K562 (cell line): ENCODE results near the gene GRIP1. TPM values are rescaled to one million over a fixed set of nuclear protein-coding genes. Genes with fewer than 3 reads are reported as not detected.

ENCODE experiments used
- ATAC-seq: fragments of 200-7000 bp; cut with Tn5 transposase; 3 replicates; pipeline ENCODE4 v1.9.1; 2020; ENCODE audit warnings: moderate library complexity
- BruUV-seq: library from RNA; stranded (reverse); fragments of 400-500 nt; replicated peaks from 2 replicates; lab custom pipeline; 2021; lab: Mats Ljungman, UMichigan
- CTCF ChIA-PET: fragments of 300-600 bp; formaldehyde crosslinking; extraction: SDS; loops from one replicate; lab custom pipeline; 2021; ENCODE audit warnings: low intra/inter-chr PET ratio; lab: Yijun Ruan, JAX
- POLR2A ChIA-PET: fragments of 300-600, 350-650 bp; sonication (Branson Sonifier 250); formaldehyde crosslinking; extraction: SDS; loops from one replicate; lab custom pipeline; 2021; ENCODE audit warnings: antibody characterized with exemption, inconsistent platforms; lab: Yijun Ruan, JAX
- DNase-seq, 4 experiments: peaks; one replicate each; pipeline versions ENCODE4 v3.0.0 to v3.0.0-alpha.2; 2011 to 2018; ENCODE audit warnings: low spot score in 3 of 4, mixed read lengths in 3 of 4; ENCODE audit errors: extremely low read depth in 1 of 4
- FAIRE-seq: peaks from 2 replicates; lab custom pipeline; 2011; peaks lifted over from hg19 to GRCh38; lab: Jason Lieb, UNC
- H2AFZ ChIP-seq: 2 replicates; pipeline ENCODE4 v1.6.0; 2011; ENCODE audit warnings: low read depth, low read length, control low read depth, inconsistent platforms
- H3K27ac ChIP-seq: fragments of 200-600 bp; 3 replicates; pipeline ENCODE4 v1.8.0; 2011; ENCODE audit warnings: low read depth, mild to moderate bottlenecking, control low read depth, inconsistent platforms, low read length, moderate library complexity, mixed read lengths; ENCODE audit errors: extremely low read depth
- H3K27me3 ChIP-seq, 2 experiments: fragments of 300-600 bp in 1 of 2; 2 replicates in 1 of 2; 3 replicates in 1 of 2; pipeline versions ENCODE4 v1.6.0 to v1.8.0; 2011; ENCODE audit warnings: inconsistent platforms in 2 of 2, low read length in 2 of 2, mild to moderate bottlenecking in 1 of 2, mixed read lengths in 1 of 2, moderate library complexity in 1 of 2; ENCODE audit not compliant: control insufficient read depth in 2 of 2, insufficient read depth in 2 of 2
- H3K36me3 ChIP-seq: fragments of 300-600 bp; 3 replicates; pipeline ENCODE4 v1.8.0; 2011; ENCODE audit warnings: mild to moderate bottlenecking, low read length, inconsistent platforms; ENCODE audit not compliant: control insufficient read depth, insufficient read depth
- H3K4me1 ChIP-seq, 2 experiments: fragments of 200-600 bp in 1 of 2; replicated peaks in 1 of 2; 2 replicates in 1 of 2; 3 replicates in 1 of 2; pipeline versions ENCODE4 v1.5.1 to v1.8.0; 2011; ENCODE audit warnings: inconsistent platforms in 2 of 2, low read length in 2 of 2, mild to moderate bottlenecking in 1 of 2, mixed read lengths in 1 of 2, moderate library complexity in 1 of 2; ENCODE audit not compliant: control insufficient read depth in 2 of 2, insufficient read depth in 2 of 2
- H3K4me2 ChIP-seq: 2 replicates; pipeline ENCODE4 v1.6.1; 2011; ENCODE audit warnings: low read length, control low read depth, inconsistent platforms, mixed read lengths; ENCODE audit not compliant: insufficient read depth
- H3K4me3 ChIP-seq: fragments of 200-600 bp; sonication (generic), shearing (Covaris generic); 2 replicates; pipeline ENCODE4 v1.5.1; 2016; ENCODE audit warnings: control low read depth, inconsistent platforms
- H3K79me2 ChIP-seq: fragments of 200-600 bp; 3 replicates; pipeline ENCODE4 v1.8.0; 2011; ENCODE audit warnings: low read length, inconsistent platforms; ENCODE audit not compliant: control insufficient read depth, insufficient read depth
- H3K9ac ChIP-seq, 2 experiments: 2 replicates each; pipeline versions ENCODE4 v1.6.0 to v1.6.1; 2011; ENCODE audit warnings: low read depth in 2 of 2, low read length in 2 of 2, control low read depth in 1 of 2, inconsistent platforms in 1 of 2, mild to moderate bottlenecking in 1 of 2, mixed read lengths in 1 of 2; ENCODE audit not compliant: insufficient read depth in 1 of 2
- H3K9me1 ChIP-seq: one replicate; pipeline ENCODE4 v1.6.0; 2011; ENCODE audit warnings: inconsistent platforms, mild to moderate bottlenecking, low read length, moderate library complexity; ENCODE audit not compliant: control insufficient read depth, insufficient read depth
- H3K9me3 ChIP-seq: replicated peaks from 2 replicates; pipeline ENCODE4 v1.5.1; 2011; ENCODE audit warnings: low read depth, low read length, inconsistent platforms; ENCODE audit not compliant: control insufficient read depth, insufficient read depth
- H4K20me1 ChIP-seq: replicated peaks from 2 replicates; pipeline ENCODE4 v1.6.1; 2011; ENCODE audit warnings: low read length, inconsistent platforms, mixed read lengths; ENCODE audit not compliant: control insufficient read depth, insufficient read depth
- ARID2 ChIP-seq: fragments of 450-650 bp; IDR thresholded peaks from 2 replicates; pipeline ENCODE4 v1.6.1; 2017; ENCODE audit warnings: antibody characterized with exemption, mild to moderate bottlenecking
- MAFG ChIP-seq: fragments of 450-650 bp; conservative IDR thresholded peaks from 2 replicates; pipeline ENCODE4 v1.6.1; 2016; ENCODE audit warnings: missing genetic modification characterization, missing compliant biosample characterization
- PCBP2 ChIP-seq: fragments of 200-400 bp; formaldehyde crosslinking; IDR thresholded peaks from 2 replicates; pipeline ENCODE4 v1.6.1; 2018; ENCODE audit warnings: low read length, low read depth, mild to moderate bottlenecking, moderate library complexity; ENCODE audit not compliant: poor library complexity, severe bottlenecking
- RAD21 ChIP-seq, 2 experiments: fragments of 250-450 bp in 1 of 2; fragments of 450-650 bp in 1 of 2; sonication (Bioruptor Pico) in 1 of 2; formaldehyde crosslinking in 1 of 2; IDR thresholded peaks in 1 of 2; conservative IDR thresholded peaks in 1 of 2; 2 replicates each; pipeline versions ENCODE4 v1.4.0 to v1.8.0; 2020 to 2022; ENCODE audit warnings: mild to moderate bottlenecking in 2 of 2, moderate library complexity in 1 of 2
- XRCC5 ChIP-seq: fragments of 200-400 bp; formaldehyde crosslinking; IDR thresholded peaks from 2 replicates; pipeline ENCODE4 v1.6.1; 2017; ENCODE audit warnings: low read depth, mild to moderate bottlenecking, low read length
- ZBTB8A ChIP-seq: fragments of 450-650 bp; IDR thresholded peaks from 2 replicates; pipeline ENCODE4 v1.6.1; 2018; ENCODE audit warnings: mild to moderate bottlenecking, moderate library complexity; ENCODE audit not compliant: partially characterized antibody
- WGBS: fragments of 100-300 bp; shearing (Covaris generic); methylation state at CpG from one replicate; pipeline ENCODE4 v1.1.6; 2016; ENCODE audit warnings: low coverage, mixed read lengths; ENCODE audit not compliant: insufficient coverage; ENCODE audit errors: missing lambda C conversion rate; 5-methylcytosine and 5-hydroxymethylcytosine counted together
- in situ Hi-C: fragments of 300-500 bp; cut with MboI; formaldehyde crosslinking; loops from 4 replicates; pipeline ENCODE4 v1.15.0; 2018; ENCODE audit warnings: inconsistent platforms, mixed read lengths
- intact Hi-C: fragments of 100-400 bp; cut with micrococcal nuclease; formaldehyde crosslinking; loops from 2 replicates; pipeline ENCODE4 v1.14.2; 2022
- polyA plus RNA-seq, 8 experiments: library from polyadenylated mRNA; depleted of rRNA in 4 of 8; stranded (reverse) in 5 of 8; unstranded in 3 of 8; fragments of >200 nt; fragmentation: Nextera tagmentation in 2 of 8; fragmentation: Illumina TruSeq in 1 of 8; extraction: Ambion mirVana in 2 of 8; extraction: Trizol in 1 of 8; gene quantifications; 2 replicates each; pipeline versions ENCODE4 v1.2.1 to v1.2.3, GENCODE V29; 2011 to 2014; ENCODE audit warnings: inconsistent platforms in 1 of 8, missing spikeins in 1 of 8
- total RNA-seq, 7 experiments: library from RNA; depleted of rRNA in 6 of 7; stranded (reverse); fragments of >200 nt in 6 of 7; fragmentation: Illumina TruSeq in 2 of 7; extraction: Trizol in 2 of 7; gene quantifications; 2 replicates each; pipeline versions ENCODE4 v1.2.1 to v1.2.3, GENCODE V29; 2011 to 2021; ENCODE audit warnings: low replicate concordance in 1 of 7
- TF ChIP-seq, protein P1 (sequence below), 2 experiments: fragments of 450-650 bp; IDR thresholded peaks; 2 replicates each; pipeline ENCODE4 v1.6.1; 2018; ENCODE audit warnings: mild to moderate bottlenecking in 2 of 2, low read depth in 1 of 2; ENCODE audit not compliant: partially characterized antibody in 2 of 2
- TF ChIP-seq, protein P2 (sequence below): fragments of 450-650 bp; conservative IDR thresholded peaks from 2 replicates; pipeline ENCODE4 v1.6.1; 2016; ENCODE audit warnings: missing genetic modification characterization, low read depth, mild to moderate bottlenecking, control low read depth, missing compliant biosample characterization
- TF ChIP-seq, protein P3 (sequence below): fragments of 450-650 bp; IDR thresholded peaks from 2 replicates; pipeline ENCODE4 v1.6.1; 2016; ENCODE audit warnings: antibody characterized with exemption
- TF ChIP-seq, protein P4 (sequence below): fragments of 450-650 bp; formaldehyde crosslinking; IDR thresholded peaks from 2 replicates; pipeline ENCODE4 v1.4.0; 2020; ENCODE audit warnings: mild to moderate bottlenecking, moderate library complexity

The GRIP1 gene
- total and polyA plus RNA-seq, 9 of the 15 experiments (the other 6 are each of a cell fraction or from before 2014, with no cell fraction given) = 0.28 to 1.2 (median 0.45) TPM

DNA sequence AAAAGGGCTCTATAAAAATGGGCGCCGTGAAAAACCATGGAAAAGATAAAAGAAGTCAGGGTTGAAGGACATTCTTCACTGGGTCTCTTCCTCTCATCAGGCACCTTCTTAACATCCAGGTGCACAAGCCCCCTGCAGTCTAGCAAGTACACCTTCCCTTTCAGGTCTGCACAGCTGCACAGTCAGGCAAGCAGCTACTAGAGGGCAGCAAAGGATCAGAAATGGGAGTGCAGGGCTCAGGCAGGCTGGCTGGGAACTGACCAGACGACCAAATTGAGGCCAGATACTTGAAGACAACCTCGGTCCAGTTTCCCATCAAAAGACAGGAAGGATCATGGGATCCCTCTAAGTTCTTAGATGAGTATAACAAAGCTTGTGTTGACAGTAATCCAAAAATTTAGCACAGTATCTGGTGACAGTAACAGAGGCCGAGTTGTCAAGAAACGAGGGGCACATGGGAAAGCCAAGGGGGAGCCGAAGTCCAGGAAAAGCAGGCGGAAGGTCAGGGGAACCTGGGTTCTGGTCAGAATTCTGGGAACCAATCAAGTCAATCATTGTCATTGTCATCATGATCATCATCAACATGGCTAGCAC is 10.1 kb upstream of the GRIP1 start:
- no TSS peak for BruUV-seq
- Histone ChIP-seq H3K4me2 (no peak overlapping the region), H3K27me3 (peaks cover 0 to 1% of the 10 kb centered on the region in 2 experiments; a peak in 1 of 5 replicates), H3K9me1 (no peaks in the 10 kb centered on the region), H3K4me3 (no peak overlapping the region), H3K9ac (no peak overlapping the region), H3K79me2 (no peaks in the 10 kb centered on the region), H3K4me1 (no peaks in the 10 kb centered on the region), H3K36me3 (no peaks in the 10 kb centered on the region), H2AFZ (no peak overlapping the region), H3K9me3 (no peaks in the 10 kb centered on the region), H4K20me1 (no peaks in the 10 kb centered on the region), H3K27ac (no peak overlapping the region)
- intact Hi-C loops (loop anchor here (2.0 to 10.0 kb wide), 2 partner anchors 172 to 334 kb away; no protein-coding TSS in a partner anchor), in situ Hi-C loops (no loop called here)
- ChIA-PET CTCF (interaction anchor here (0.7 kb wide), 3 partner anchors 182 to 377 kb away, joined by 3 to 4 read pairs (median 3); no protein-coding TSS in a partner anchor), POLR2A (no interaction called here)
- peak in 3 of 4 experiments; percentile 9 to 56 (median 41) for DNase-seq
- WGBS = 0% methylated on average over 8 of the region's 8 CpGs
- ATAC-seq = peak; percentile 94
- peak; percentile 75 for FAIRE-seq
- TF ChIP-seq ZBTB8A (no peak), ARID2 (no peak), MAFG (tag) (no peak), XRCC5 (no peak), RAD21 (CRISPR knock-in tag; conservative IDR thresholded peaks at IDR 0.05 in 1 of 2, IDR thresholded peaks at IDR 0.05 in 1 of 2) (peak; percentile 40 to 63), PCBP2 (no peak)
- TF ChIP-seq, protein P1, sequence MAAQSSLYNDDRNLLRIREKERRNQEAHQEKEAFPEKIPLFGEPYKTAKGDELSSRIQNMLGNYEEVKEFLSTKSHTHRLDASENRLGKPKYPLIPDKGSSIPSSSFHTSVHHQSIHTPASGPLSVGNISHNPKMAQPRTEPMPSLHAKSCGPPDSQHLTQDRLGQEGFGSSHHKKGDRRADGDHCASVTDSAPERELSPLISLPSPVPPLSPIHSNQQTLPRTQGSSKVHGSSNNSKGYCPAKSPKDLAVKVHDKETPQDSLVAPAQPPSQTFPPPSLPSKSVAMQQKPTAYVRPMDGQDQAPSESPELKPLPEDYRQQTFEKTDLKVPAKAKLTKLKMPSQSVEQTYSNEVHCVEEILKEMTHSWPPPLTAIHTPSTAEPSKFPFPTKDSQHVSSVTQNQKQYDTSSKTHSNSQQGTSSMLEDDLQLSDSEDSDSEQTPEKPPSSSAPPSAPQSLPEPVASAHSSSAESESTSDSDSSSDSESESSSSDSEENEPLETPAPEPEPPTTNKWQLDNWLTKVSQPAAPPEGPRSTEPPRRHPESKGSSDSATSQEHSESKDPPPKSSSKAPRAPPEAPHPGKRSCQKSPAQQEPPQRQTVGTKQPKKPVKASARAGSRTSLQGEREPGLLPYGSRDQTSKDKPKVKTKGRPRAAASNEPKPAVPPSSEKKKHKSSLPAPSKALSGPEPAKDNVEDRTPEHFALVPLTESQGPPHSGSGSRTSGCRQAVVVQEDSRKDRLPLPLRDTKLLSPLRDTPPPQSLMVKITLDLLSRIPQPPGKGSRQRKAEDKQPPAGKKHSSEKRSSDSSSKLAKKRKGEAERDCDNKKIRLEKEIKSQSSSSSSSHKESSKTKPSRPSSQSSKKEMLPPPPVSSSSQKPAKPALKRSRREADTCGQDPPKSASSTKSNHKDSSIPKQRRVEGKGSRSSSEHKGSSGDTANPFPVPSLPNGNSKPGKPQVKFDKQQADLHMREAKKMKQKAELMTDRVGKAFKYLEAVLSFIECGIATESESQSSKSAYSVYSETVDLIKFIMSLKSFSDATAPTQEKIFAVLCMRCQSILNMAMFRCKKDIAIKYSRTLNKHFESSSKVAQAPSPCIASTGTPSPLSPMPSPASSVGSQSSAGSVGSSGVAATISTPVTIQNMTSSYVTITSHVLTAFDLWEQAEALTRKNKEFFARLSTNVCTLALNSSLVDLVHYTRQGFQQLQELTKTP (IDR thresholded peaks at IDR 0.05; ENCODE audit: low read depth in 1 of 2, partially characterized antibody in 2 of 2) = no peak
- TF ChIP-seq, protein P2, sequence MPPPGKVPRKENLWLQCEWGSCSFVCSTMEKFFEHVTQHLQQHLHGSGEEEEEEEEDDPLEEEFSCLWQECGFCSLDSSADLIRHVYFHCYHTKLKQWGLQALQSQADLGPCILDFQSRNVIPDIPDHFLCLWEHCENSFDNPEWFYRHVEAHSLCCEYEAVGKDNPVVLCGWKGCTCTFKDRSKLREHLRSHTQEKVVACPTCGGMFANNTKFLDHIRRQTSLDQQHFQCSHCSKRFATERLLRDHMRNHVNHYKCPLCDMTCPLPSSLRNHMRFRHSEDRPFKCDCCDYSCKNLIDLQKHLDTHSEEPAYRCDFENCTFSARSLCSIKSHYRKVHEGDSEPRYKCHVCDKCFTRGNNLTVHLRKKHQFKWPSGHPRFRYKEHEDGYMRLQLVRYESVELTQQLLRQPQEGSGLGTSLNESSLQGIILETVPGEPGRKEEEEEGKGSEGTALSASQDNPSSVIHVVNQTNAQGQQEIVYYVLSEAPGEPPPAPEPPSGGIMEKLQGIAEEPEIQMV (tag) = no peak
- TF ChIP-seq, protein P3, sequence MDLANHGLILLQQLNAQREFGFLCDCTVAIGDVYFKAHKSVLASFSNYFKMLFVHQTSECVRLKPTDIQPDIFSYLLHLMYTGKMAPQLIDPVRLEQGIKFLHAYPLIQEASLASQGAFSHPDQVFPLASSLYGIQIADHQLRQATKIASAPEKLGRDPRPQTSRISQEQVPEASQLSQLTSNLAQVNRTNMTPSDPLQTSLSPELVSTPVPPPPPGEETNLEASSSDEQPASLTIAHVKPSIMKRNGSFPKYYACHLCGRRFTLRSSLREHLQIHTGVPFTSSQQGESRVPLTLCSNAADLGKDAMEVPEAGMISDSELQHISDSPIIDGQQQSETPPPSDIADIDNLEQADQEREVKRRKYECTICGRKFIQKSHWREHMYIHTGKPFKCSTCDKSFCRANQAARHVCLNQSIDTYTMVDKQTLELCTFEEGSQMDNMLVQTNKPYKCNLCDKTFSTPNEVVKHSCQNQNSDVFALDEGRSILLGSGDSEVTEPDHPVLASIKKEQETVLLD = no peak
- TF ChIP-seq, protein P4, sequence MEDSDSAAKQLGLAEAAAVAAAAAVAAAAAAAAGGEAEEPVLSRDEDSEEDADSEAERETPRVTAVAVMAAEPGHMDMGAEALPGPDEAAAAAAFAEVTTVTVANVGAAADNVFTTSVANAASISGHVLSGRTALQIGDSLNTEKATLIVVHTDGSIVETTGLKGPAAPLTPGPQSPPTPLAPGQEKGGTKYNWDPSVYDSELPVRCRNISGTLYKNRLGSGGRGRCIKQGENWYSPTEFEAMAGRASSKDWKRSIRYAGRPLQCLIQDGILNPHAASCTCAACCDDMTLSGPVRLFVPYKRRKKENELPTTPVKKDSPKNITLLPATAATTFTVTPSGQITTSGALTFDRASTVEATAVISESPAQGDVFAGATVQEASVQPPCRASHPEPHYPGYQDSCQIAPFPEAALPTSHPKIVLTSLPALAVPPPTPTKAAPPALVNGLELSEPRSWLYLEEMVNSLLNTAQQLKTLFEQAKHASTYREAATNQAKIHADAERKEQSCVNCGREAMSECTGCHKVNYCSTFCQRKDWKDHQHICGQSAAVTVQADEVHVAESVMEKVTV = peak; percentile 20; the same call in 1 of the 2 replicates
